HepG2 (cell line): Measurements from ENCODE around the gene TMEM130. TPM values are rescaled to one million over a fixed set of nuclear protein-coding genes. Genes with fewer than 3 reads are reported as not detected.

ENCODE experiments used
- ATAC-seq: fragments of 200-7000 bp; cut with Tn5 transposase; 3 replicates; pipeline ENCODE4 v1.9.1; 2020; ENCODE audit warnings: mild to moderate bottlenecking, moderate library complexity
- BruUV-seq: library from RNA; stranded (reverse); fragments of 400-500 nt; replicated peaks from 2 replicates; lab custom pipeline; 2021; lab: Mats Ljungman, UMichigan
- CTCF ChIA-PET: fragments of 300-600 bp; formaldehyde crosslinking; extraction: SDS; loops from one replicate; lab custom pipeline; 2021; ENCODE audit warnings: low total read pairs, inconsistent platforms, low intra/inter-chr PET ratio; lab: Yijun Ruan, JAX
- POLR2A ChIA-PET: fragments of 350-600 bp; sonication (Branson Sonifier 250); formaldehyde crosslinking; loops from one replicate; lab custom pipeline; 2020; ENCODE audit warnings: antibody characterized with exemption, inconsistent platforms; lab: Yijun Ruan, JAX
- DNase-seq: peaks from one replicate; pipeline ENCODE4 v3.0.0-alpha.2; 2015; ENCODE audit warnings: low spot score
- FAIRE-seq: peaks from 3 replicates; lab custom pipeline; 2011; peaks lifted over from hg19 to GRCh38; lab: Jason Lieb, UNC
- H2AFZ ChIP-seq: one replicate; pipeline ENCODE4 v1.6.1; 2011; ENCODE audit warnings: low read length, inconsistent platforms
- H3K27ac ChIP-seq: fragments of 300-600 bp; 3 replicates; pipeline ENCODE4 v1.8.0; 2011; ENCODE audit warnings: mixed run types, mild to moderate bottlenecking, mixed read lengths, low read length, inconsistent platforms; ENCODE audit not compliant: insufficient read depth; ENCODE audit errors: extremely low read length
- H3K27me3 ChIP-seq, 2 experiments: fragments of 200-600 bp in 1 of 2; 2 replicates in 1 of 2; 3 replicates in 1 of 2; pipeline versions ENCODE4 v1.6.0 to v1.8.0; 2011; ENCODE audit warnings: low read length in 2 of 2, mild to moderate bottlenecking in 2 of 2, moderate library complexity in 2 of 2, inconsistent platforms in 1 of 2; ENCODE audit not compliant: insufficient read depth in 2 of 2, control insufficient read depth in 1 of 2
- H3K36me3 ChIP-seq, 2 experiments: fragments of 200-600 bp in 1 of 2; replicated peaks in 1 of 2; 2 replicates in 1 of 2; 3 replicates in 1 of 2; pipeline versions ENCODE4 v1.5.1 to v1.8.0; 2011; ENCODE audit warnings: low read length in 2 of 2, inconsistent platforms in 1 of 2; ENCODE audit not compliant: insufficient read depth in 2 of 2, control insufficient read depth in 1 of 2
- H3K4me1 ChIP-seq: 2 replicates; pipeline ENCODE4 v1.5.1; 2012; ENCODE audit warnings: low read length, inconsistent platforms; ENCODE audit not compliant: insufficient read depth
- H3K4me2 ChIP-seq: 2 replicates; pipeline ENCODE4 v1.6.0; 2011; ENCODE audit warnings: low read depth, low read length, inconsistent platforms
- H3K4me3 ChIP-seq, 3 experiments: fragments of 200-600 bp in 1 of 3; sonication (generic), shearing (Covaris generic) in 1 of 3; replicated peaks in 1 of 3; 2 replicates each; pipeline ENCODE4 v1.5.1; 2011 to 2016; ENCODE audit warnings: low read length in 3 of 3, inconsistent platforms in 2 of 3, low read depth in 2 of 3, mild to moderate bottlenecking in 2 of 3, control low read depth in 1 of 3, mixed read lengths in 1 of 3; ENCODE audit not compliant: insufficient read depth in 1 of 3
- H3K79me2 ChIP-seq: one replicate; pipeline ENCODE4 v1.6.1; 2011; ENCODE audit warnings: low read length, inconsistent platforms; ENCODE audit not compliant: insufficient read depth
- H3K9ac ChIP-seq: 2 replicates; pipeline ENCODE4 v1.6.0; 2011; ENCODE audit warnings: mild to moderate bottlenecking, low read depth, low read length, inconsistent platforms; ENCODE audit not compliant: insufficient read depth
- H3K9me3 ChIP-seq: 2 replicates; pipeline ENCODE4 v1.5.1; 2012; ENCODE audit warnings: mild to moderate bottlenecking, low read length
- H4K20me1 ChIP-seq: 2 replicates; pipeline ENCODE4 v1.6.0; 2011; ENCODE audit warnings: inconsistent platforms, mild to moderate bottlenecking, low read length, moderate library complexity; ENCODE audit not compliant: insufficient read depth
- FOXM1 ChIP-seq: sonication (generic); formaldehyde crosslinking; IDR thresholded peaks from 2 replicates; pipeline ENCODE4 v1.5.0; 2020; ENCODE audit warnings: missing genetic modification reagents
- IKZF1 ChIP-seq: fragments of 450-650 bp; IDR thresholded peaks from 2 replicates; pipeline ENCODE4 v1.7.1; 2016
- IRF2 ChIP-seq: IDR thresholded peaks from 2 replicates; pipeline ENCODE4 v1.6.1; 2018; ENCODE audit warnings: missing genetic modification reagents, missing compliant biosample characterization
- KLF6 ChIP-seq: IDR thresholded peaks from 2 replicates; pipeline ENCODE4 v1.8.0; 2016; ENCODE audit warnings: missing biosample characterization, missing genetic modification reagents
- LRRFIP1 ChIP-seq: sonication (generic); formaldehyde crosslinking; conservative IDR thresholded peaks from 2 replicates; pipeline ENCODE4 v1.4.0; 2020; ENCODE audit warnings: missing genetic modification reagents
- NCOA1 ChIP-seq: sonication (generic); formaldehyde crosslinking; IDR thresholded peaks from 2 replicates; pipeline ENCODE4 v1.9.0; 2021; ENCODE audit warnings: missing genetic modification reagents
- PCBP2 ChIP-seq: fragments of 200-400 bp; formaldehyde crosslinking; optimal IDR thresholded peaks from 2 replicates; pipeline ENCODE3; 2018; ENCODE audit warnings: low read length, low read depth; ENCODE audit not compliant: poor library complexity, severe bottlenecking
- PHF8 ChIP-seq: sonication (generic); formaldehyde crosslinking; IDR thresholded peaks from 2 replicates; pipeline ENCODE4 v1.5.0; 2020; ENCODE audit warnings: missing genetic modification reagents
- POLR2A ChIP-seq, 2 experiments: IDR thresholded peaks; 2 replicates each; pipeline ENCODE4 v1.6.1; 2011; ENCODE audit warnings: low read depth in 2 of 2, low read length in 2 of 2, mild to moderate bottlenecking in 1 of 2, moderate library complexity in 1 of 2; ENCODE audit not compliant: insufficient read depth in 1 of 2
- RELA ChIP-seq: sonication (generic); formaldehyde crosslinking; IDR thresholded peaks from 2 replicates; pipeline ENCODE4 v1.4.0; 2020; ENCODE audit warnings: missing genetic modification reagents
- ZBTB33 ChIP-seq: sonication (generic); formaldehyde crosslinking; IDR thresholded peaks from 2 replicates; pipeline ENCODE4 v1.4.0; 2020; ENCODE audit warnings: missing genetic modification reagents
- ZBTB8A ChIP-seq: sonication (generic); formaldehyde crosslinking; IDR thresholded peaks from 2 replicates; pipeline ENCODE4 v1.4.0; 2020; ENCODE audit warnings: mild to moderate bottlenecking, low read depth, missing genetic modification reagents, borderline replicate concordance
- ZNF781 ChIP-seq: sonication (generic); formaldehyde crosslinking; IDR thresholded peaks from 2 replicates; pipeline ENCODE4 v1.5.1; 2020; ENCODE audit warnings: borderline replicate concordance, mild to moderate bottlenecking, missing genetic modification reagents; ENCODE audit errors: not compliant biosample characterization
- WGBS: methylation state at CpG from one replicate; pipeline ENCODE4 v1.1.6; 2017; ENCODE audit warnings: low lambda C conversion rate; 5-methylcytosine and 5-hydroxymethylcytosine counted together
- in situ Hi-C: cut with HindIII; loops from 2 replicates; pipeline ENCODE4 v1.10.0; 2017; ENCODE audit warnings: low pct_unique_long_range_greater_than_20kb; ENCODE audit not compliant: extremely low pct_ligation_motif_present
- intact Hi-C: fragments of 100-400 bp; cut with micrococcal nuclease; formaldehyde crosslinking; loops from one replicate; pipeline ENCODE4 v1.10.0; 2022; ENCODE audit not compliant: unreplicated experiment
- polyA plus RNA-seq, 8 experiments: library from polyadenylated mRNA; depleted of rRNA in 3 of 8; stranded (reverse) in 7 of 8; unstranded in 1 of 8; fragments of >200 nt; fragmentation: Illumina TruSeq in 4 of 8; extraction: Trizol in 4 of 8; gene quantifications; 2 replicates each; pipeline versions ENCODE4 v1.2.1 to v1.2.3, GENCODE V29; 2011 to 2016; ENCODE audit warnings: low read depth in 4 of 8, missing spikeins in 1 of 8, mixed read lengths in 1 of 8; ENCODE audit not compliant: insufficient read depth in 1 of 8
- total RNA-seq, 5 experiments: library from RNA; depleted of rRNA; stranded (reverse); fragments of >200 nt; fragmentation: Illumina TruSeq; extraction: Trizol; gene quantifications; 2 replicates each; pipeline ENCODE4 v1.2.3, GENCODE V29; 2016; ENCODE audit warnings: low read depth in 1 of 5
- TF ChIP-seq, protein P1 (sequence below): IDR thresholded peaks from 2 replicates; pipeline ENCODE4 v1.6.1; 2016; ENCODE audit warnings: missing genetic modification reagents, missing compliant biosample characterization

The TMEM130 gene
- total and polyA plus RNA-seq, 2 of the 13 experiments (the other 11 are each of a cell fraction or from before 2014, with no cell fraction given): not detected

DNA sequence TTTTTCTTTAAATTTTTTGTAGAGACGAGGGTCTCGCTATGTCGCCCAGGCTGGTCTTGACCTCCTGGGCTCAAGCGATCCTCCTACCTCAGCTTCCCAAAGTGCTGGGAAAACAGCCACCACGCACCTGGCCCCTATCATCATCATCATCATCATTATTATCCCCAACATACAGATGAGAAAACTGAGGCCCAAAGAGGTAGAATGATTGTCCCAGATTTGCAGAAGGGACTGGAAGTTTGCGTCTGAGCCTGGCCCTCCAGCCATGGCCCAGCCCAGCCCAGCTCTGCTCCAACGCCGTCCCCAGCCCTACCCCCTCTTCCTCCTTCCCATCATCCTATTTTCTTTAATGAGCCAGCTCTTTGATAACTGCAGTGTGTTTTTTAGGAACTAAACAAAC, 34.9 kb downstream of the TMEM130 start (continued):
- TF ChIP-seq LRRFIP1: no peak
- no peak for TF ChIP-seq POLR2A (IDR thresholded peaks at IDR 0.05; ENCODE audit: insufficient read depth in 1 of 2, low read depth in 2 of 2, low read length in 2 of 2)
- no peak for TF ChIP-seq IRF2 (CRISPR knock-in tag)

- 24% methylated on average over 2 of the region's 2 CpGs for WGBS
- H3K27ac ChIP-seq: no peak overlapping the region
- no peaks in the 10 kb centered on the region for H3K4me1 ChIP-seq
- H3K4me3 ChIP-seq: no peak overlapping the region
- DNase-seq (no peak), ATAC-seq (no peak), FAIRE-seq (no peak)
- ChIA-PET CTCF (no interaction called here), POLR2A (no interaction called here)
- TF ChIP-seq RELA (CRISPR knock-in tag): no peak
- no peak for TF ChIP-seq KLF6 (CRISPR knock-in tag)
- TF ChIP-seq ZBTB8A (CRISPR knock-in tag): no peak
- no peak for TF ChIP-seq IKZF1
- no peak for TF ChIP-seq FOXM1 (CRISPR knock-in tag)
- TF ChIP-seq PCBP2: no peak
- TF ChIP-seq, protein P1, sequence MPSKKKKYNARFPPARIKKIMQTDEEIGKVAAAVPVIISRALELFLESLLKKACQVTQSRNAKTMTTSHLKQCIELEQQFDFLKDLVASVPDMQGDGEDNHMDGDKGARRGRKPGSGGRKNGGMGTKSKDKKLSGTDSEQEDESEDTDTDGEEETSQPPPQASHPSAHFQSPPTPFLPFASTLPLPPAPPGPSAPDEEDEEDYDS (CRISPR knock-in tag): no peak
- no peak for TF ChIP-seq NCOA1
- no peak for TF ChIP-seq ZBTB33 (CRISPR knock-in tag)
- no peak for TF ChIP-seq PHF8 (CRISPR knock-in tag)
- no peak for TF ChIP-seq ZNF781 (CRISPR knock-in tag)
- no peaks in the 10 kb centered on the region for H3K9me3 ChIP-seq
- no peaks in the 10 kb centered on the region for H3K79me2 ChIP-seq
- no peaks in the 10 kb centered on the region; a peak in 1 of 5 replicates for H3K27me3 ChIP-seq
- H2AFZ ChIP-seq: no peak overlapping the region
- no peaks in the 10 kb centered on the region for H3K36me3 ChIP-seq
- intact Hi-C loops: no loop called here
- no peak overlapping the region for H3K4me2 ChIP-seq
- in situ Hi-C loops: no loop called here
- BruUV-seq: no TSS peak
- H3K9ac ChIP-seq: no peak overlapping the region
- H4K20me1 ChIP-seq: no peaks in the 10 kb centered on the region
These were observed 36.8 kb downstream of the TMEM130 start for GRCh38 chr7:98833022-98833421.
